NCI-H146 (cell line): ENCODE results near the gene MBIP.
A peak's percentile ranks its signal among the peaks of the same experiment; 100 is the strongest.
"Not testable (repeated sequence)": the region's sequence is repeated elsewhere in the genome, so short reads cannot be mapped to it uniquely, and the experiment has no call there.

Experiments
- DNase-seq: peaks from one replicate; lab custom pipeline; 2025; lab: John Stamatoyannopoulos, UW

Gene MBIP, protein sequence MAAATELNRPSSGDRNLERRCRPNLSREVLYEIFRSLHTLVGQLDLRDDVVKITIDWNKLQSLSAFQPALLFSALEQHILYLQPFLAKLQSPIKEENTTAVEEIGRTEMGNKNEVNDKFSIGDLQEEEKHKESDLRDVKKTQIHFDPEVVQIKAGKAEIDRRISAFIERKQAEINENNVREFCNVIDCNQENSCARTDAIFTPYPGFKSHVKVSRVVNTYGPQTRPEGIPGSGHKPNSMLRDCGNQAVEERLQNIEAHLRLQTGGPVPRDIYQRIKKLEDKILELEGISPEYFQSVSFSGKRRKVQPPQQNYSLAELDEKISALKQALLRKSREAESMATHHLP

DNA sequence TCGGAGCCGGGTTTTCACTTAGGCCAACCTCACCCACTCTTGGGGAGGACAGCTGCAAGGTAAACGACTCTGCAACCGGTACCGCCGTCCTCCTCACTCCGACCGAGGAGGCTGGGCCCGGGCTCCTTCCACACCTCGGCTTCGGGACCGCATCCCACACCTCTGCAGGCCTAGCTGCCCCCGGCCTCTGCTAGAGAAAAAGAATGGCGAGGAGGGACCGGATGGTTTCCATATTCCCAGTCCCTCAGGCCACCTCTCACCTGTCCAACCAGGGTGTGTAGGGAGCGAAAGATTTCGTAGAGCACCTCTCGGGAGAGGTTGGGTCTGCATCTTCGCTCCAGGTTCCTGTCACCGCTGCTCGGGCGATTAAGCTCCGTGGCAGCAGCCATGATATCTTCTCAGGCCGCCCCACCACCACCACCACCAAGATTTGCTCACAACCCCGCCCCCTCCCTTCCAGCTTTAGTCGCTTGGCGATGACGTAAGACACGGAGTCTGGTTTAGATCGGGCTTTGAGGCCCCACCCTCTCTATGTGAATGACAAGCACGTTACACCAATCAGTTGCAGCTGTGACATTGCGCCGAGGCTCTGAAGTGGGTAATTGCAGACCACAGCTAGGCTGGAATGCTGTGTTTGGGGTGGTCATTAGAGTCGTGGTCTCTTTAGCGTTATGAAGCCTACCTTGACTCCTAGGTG is at the start of gene MBIP:
Gene MBIP (minus strand): TSS at position 438 of the 697 bp plus-strand sequence. CDS start 49 bp downstream, at position 389.
- DNase-seq = peak; percentile 95

DNA sequence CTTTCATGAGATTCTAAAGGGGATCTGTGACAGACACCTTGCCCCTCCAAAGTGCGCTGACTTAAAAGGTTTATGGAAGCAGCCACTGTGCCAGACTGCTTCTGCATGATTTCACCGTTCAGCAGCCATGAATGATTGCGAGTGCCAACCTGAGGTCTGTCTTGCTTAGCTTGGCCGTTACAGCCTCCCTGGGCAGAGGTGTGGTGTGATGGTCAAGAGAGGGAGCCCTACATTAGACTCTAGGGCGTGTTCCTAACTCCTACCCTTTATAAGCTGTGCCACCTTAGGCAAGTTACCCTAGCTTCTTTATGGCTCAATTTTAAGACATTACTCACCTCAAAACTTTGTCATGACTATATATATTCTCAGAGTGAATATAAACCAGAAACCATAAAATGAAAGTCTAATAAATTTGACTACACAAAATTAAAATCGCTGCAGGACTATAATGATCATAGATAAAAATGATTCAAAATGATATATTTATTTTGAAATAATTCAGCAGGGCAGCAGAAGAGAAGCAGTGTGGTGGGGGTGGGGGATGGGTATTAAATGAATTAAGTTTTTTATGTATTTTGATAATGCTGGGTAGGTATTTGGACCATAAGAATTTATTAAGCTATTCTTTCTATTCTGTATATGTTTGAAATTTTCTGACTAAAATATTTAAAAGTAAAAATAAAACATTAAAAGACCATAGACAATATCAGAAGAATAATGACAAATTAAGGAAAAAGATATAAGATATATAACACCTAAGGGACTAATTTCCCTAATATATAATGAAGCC is 47.7 kb upstream of the MBIP start:
- DNase-seq = peak; percentile 49

DNA sequence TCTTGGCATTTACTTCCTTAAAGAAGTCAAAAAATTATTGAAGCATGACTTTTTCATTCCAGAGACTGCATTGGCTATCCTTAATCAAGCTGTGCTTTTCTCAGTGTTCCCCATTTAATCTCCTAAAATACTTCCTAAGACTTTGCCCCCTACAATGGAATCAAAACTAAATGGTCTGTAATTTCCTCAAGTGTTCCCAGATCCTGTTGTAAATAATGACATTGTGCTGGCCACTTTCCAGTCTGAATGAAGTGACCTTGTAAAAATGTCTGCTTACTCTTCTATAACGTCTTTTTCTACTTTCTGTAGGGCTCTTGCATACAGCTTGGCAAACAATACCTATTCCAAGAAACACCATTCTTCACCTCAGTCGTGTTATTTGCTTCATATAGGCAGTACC is 45.3 kb upstream of the MBIP start:
- DNase-seq = no peak

DNA sequence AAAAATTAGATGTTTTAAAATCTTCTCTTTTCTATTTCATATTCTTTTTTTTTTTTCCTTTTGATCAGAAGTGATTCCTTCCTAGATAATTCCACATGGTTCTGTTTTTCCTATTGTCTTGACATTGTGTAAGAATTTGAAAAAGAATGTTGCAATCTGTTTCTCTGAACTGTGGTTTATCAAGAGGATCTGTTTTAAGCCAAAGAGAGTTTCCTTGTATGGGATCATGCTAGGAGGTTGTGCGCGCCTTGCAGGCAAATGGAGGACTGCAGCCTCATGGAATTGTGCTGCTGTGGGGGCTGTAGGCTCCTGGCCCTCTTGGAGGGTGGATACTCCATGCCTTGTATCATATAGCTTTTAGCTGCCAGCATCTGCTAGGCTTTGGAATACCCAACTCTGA is 43.3 kb upstream of the MBIP start:
- DNase-seq = no peak

DNA sequence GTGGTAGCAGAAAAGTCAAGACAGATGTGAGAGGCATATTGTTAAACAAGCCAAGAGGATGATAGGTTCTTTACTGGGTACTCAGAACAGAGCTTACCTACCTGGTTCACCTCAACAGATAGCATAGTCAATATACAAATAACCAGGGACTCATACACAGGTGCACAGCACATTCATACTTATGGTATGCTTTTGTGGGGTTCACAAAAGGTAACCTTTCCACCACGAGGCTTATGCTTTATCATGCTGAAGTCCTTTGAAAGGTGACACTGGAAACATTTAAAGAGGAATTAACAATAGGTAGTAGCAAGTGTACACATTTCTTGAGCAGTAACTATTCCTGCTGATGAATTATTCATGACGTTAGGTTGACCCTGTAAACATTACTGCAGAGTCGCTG is 42.2 kb upstream of the MBIP start:
- DNase-seq = no peak

DNA sequence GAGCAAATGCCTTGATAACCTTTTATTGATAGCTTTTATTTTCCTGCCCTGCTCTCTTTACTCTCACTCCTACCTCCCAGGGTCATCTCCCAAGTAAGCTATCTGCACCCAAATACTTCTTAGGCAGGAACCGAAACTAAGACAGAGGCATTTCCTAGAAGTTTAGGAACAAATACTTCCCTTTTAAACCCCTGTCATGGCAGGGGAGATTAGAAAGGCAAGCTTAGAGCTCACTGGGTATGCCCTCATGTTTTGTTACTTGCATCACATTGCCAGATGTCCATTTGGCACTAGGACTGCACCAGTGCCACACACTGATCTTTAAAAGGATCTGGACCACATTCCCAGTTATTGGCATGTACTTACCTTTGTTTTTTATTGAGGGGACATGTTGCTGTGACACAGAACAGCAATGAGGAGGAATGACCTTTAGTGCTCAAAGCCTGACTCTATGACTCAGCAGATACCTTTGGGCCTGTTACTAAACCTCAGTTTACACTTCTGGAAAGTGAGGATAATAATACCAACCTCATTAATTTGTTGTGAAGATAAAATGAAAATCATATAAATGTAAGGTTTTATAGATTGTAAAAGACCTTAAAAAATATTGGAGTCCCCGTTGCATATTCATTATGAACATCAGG is 40.9 kb upstream of the MBIP start:
- DNase-seq = no peak

DNA sequence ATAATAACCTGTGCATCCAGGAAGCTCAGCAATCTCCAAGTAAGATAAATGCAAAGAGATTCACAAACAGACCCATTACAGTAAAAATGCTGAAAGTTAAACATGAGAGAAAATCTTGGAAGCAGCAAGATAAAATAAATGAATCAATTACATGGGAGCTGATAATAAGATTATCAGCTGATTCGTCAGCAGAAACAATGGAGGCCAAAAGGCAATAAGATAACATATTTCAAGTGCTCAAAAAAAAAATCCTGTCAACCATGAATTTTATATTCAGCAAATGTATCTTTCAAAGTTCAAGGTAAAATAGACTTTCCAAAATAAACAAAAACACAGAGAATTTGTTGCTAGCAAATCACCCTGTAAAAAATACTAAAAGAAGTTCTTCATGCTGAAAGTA is 36.4 kb upstream of the MBIP start:
- DNase-seq = no peak

DNA sequence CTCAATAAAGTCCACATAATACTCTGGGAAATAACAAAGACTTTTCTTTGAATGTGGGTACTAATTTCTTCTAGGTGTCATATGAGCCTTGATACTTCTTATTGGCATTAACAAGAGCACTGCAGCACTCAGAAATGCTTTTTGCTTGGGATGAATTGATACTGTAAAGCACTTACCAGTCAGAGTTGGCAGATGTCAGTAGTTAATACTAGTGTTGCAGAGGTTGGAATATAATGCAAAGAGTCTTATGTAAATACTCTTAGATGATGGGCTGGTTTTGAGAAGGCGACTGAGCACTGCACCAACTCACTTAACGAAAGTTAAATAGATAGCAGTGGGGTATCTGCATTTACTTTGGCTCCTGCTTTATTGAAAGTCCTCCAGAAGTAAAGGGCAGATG is 25.6 kb upstream of the MBIP start:
- DNase-seq = peak; percentile 38

DNA sequence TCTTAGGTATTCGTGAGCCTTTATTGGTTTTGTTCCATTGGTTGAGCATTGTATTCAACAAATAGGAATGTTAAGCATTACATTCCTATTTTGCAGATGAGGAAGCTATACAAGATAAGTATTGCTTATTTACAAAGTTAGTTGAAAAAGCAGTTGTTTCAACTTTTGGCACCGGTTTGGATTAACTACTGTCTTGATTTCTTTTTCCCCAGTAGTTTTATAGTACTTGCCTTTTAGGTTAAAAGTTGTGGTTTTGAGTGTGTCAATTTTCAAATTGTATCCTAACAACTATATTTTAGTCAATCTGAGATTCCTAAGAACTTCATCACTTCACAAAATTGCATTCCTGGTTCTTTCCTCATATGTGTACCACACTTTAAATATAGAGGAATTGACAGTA is 23.8 kb upstream of the MBIP start:
- DNase-seq = no peak

DNA sequence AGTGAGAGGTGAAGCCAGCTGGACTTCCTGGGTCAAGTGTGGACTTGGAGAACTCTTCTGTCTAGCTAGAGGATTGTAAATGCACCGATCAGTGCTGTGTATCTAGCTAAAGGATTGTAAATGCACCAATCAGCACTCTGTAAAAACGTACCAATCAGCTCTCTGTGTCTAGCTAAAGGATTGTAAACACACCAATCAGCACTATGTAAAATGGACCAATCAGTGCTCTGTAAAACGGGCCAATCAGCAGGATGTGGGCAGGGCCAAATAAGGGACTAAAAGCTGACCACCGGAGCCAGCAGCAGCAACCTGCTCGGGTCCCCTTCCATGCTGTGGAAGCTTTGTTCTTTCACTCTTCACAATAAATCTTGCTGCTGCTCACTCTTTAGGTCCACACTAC is 21.4 kb upstream of the MBIP start:
- DNase-seq = not testable (repeated sequence)

DNA sequence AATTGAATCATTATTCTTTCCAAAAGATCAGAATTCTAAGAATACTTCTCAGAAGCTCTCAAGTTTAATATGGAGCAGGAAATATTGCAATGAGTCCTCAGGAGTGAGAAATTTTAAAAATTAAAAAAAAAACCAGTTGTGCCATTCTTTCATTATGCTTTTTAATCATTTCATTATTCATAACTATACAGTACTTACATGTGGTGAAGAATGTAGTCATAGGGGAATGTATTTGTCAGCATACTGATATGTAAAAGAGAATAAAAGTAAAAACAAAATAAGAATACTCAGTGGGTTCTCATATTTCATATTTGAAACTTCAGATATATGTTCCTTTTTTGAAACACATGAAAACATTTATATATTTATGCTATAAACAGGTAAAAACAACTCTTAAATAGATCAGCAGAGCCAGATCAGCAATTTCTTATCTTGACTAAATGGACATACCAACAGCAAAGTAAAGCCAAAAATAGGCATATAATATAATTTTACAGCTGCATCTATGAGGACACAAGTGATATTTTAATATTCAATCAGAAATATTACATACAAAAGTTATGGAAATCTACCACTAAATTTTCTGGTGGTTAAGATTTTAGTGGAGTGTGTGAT is 19.9 kb upstream of the MBIP start:
- DNase-seq = no peak

DNA sequence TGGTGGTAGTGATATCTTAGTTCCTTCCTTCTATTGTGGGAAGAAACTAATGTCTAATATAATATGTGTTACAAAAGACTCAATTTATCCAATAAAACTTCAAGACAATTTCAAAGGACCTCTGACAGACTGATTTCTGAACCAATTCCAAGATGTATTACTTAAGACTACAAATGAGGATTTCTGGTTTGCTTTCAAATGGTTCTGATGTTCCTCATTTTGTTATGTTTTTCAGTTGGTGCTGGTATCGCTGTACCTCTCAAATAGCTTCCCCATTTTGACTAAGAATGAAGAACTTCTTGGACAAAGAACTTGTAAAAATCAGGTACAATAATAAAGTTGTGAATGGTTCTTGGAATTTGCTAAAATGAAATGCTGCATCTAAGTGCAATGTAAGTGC is 19.4 kb upstream of the MBIP start:
- DNase-seq = no peak

DNA sequence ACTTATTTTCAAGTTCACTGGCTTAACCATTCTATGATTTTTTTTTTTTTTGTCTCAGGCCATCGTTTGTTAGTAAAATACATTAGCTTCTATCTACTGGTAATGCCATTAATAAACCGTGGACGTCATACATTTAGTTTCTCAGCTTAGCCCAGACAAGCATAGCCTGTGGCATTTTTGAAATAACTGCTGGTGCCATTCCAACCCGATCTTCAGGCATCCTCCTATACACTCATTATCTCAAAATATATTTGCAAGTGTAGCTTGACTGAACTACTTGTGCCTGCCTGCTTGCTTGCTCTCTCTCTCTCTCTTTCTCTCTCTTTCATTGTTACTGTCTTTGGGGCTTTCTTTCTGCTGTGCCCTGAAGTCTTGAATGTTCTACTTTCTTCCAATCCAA is 12.7 kb upstream of the MBIP start:
- no peak for DNase-seq

DNA sequence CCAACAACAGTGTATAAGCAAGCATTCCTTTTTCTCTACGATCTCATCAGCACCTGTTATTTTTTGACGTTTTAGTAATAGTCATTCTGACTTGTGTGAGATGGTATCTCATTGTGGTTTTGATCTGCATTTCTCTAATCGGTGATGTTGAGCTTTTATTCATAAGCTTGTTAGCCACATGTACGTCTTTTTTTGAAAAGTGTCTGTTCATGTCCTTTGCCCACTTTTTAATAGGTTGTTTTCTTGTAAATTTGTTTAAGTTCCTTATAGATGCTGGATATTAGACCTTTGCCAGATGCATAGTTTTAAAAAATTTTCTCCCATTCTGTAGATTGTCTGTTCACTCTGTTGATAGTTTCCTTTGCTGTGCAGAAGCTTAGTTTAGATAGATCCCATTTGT is 7.1 kb upstream of the MBIP start:
- not testable (repeated sequence) for DNase-seq

DNA sequence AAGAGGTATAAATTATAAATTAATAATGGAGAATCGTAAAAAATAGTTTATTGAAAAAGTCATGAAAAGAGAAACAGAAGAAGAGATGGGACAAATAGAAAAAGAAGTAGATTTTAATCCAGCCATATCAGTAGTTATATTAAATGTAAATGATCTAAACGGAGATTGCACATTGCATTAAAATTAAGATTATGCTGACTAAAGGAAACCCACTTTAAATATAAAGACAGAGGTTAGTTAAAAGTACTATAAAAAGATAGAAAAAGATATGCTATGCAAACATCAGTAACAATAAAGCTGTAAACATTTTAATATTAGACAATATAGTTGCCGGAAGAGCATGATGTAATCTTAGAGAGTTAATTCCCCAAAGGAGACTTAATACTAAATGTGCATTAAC is 5.4 kb upstream of the MBIP start:
- no peak for DNase-seq

DNA sequence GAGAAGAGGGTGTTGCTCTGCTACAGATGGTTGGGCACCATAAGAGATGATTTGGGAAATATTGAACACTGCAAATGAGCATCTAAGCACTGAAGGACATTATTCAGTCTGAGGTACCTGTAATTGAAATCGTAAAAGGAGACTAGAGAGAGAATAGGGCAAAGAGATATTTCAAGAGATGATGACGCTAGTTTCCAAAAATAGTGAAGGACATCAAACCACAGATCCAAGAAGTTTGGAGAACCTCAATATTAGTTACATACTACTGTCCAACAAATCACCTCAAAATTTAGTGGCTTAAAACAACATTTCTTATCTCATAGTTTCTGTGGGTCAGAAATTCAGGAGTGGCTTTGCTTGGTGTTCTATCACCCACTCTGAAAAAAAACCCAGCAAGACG is 4.5 kb upstream of the MBIP start:
- no peak for DNase-seq

DNA sequence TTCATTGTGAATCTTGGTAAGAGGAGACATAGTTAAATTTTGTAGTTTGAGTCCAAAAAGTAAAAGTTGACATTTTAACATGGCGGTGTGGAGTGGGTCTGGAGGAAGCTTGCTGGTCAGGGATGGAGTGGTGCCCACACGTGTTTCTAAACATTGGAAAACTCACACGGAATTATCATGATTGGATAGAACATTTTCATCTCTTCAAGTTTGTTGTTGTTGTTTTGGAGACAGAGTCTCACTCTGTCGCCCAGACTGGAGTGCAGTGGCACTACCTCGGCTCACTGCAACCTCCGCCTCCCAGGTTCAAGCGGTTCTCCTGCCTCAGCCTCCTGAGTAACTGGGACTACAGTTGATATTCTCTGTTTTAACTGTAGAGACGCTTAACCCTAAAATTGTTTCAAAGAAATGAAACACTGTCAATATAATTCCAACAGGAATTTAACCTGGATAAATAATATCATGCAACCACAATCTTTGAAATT is 502 bp upstream of the MBIP start:
- no peak for DNase-seq

DNA sequence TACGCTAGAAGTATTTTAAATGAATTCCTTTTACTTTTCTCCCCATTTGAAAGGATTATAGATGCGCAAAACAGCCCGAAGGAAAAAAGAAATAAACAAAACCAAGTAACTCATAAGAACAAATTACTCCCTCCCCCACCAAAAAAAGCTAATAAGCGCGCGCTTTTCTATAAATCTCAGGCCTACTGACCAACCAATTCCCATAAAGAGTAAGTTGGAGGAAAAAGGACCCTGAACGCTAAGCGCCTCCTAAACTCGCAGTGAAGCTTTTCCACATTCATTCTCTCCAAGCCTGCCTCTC is 588 bp downstream of the MBIP start:
- DNase-seq = no peak

DNA sequence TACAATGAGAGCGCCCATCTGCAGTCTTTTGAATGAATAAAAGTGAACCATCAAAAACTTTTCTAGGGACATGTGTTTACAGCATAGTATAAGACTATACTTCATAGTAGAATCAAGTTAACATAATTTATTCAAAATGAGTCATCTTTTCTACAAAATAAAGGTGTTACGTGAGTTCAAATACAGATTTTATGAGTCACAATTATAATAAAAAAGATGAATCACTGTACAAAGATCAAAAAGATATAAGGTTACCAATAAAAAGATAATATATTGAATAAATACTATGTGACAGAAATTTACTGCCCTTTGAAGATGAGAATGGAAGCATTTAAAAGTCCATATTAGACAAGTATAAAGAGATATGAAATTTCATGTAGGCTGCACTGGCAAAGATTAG is 2.8 kb downstream of the MBIP start:
- no peak for DNase-seq

DNA sequence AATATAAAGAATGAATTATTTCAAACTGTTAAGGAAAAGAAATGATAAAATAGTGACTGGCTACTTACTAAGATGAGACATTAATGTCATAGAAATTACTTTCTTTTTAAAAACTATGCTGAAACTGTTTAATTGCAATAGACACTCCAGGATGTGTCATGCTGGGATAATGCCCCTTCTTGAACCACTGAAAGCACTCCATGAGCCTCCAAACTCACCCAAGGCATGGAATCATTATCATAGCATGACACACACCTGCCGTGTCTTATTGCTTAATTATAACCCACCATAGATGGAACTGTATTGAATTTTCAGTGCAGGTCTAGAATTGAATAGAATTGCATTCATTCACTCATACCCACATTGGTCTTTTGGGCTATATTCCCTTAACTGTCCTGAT is 4.3 kb downstream of the MBIP start:
- DNase-seq = peak; percentile 60

DNA sequence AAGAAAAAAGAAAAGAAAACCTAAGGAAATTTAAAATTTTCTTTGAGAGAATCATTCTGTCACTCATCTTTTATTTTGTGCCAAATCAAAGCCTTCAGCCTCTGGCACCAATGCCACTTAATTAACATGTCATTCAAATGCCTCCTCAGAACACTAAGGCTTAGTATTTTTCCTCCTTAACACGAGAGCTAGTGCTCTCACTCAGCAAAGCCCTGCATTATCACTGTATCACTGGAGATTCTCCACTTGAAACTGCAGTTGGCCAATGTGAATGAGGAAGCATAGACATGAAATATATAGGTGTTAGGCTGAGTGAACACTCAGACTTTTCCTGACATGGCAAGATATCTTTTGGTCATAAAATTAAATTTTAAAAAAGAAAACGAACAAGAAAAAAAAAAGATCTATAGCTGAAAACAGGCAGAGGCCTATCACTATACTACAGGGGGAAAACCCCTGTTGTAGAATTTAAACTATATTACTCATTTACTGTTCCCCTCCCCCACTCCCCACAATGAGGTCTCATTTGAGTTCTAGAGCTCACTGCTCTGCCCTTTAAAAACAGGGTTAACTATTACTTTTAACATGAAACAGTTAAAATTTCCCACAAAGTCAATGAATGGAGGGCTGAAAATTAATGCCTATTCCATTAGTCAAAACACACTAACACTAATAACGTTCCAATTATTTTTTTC is 5.1 kb downstream of the MBIP start:
- DNase-seq = no peak
